Stimulated activated CD4-positive, alpha-beta T cell treated with anti-CD3 and anti-CD28 coated beads, Interleukin-12 subunit alpha, Interleukin-12 subunit beta, amount 100 ng/mL, for 48 hours (primary cell): ENCODE data around the gene UNC93A.
"Not testable (repeated sequence)": the region's sequence is repeated elsewhere in the genome, so short reads cannot be mapped to it uniquely, and the experiment has no call there.

Source experiments
- DNase-seq, 3 donors: peaks; one replicate each; pipeline ENCODE4 v3.0.0-alpha.2; 2020; ENCODE audit warnings: low read depth in 2 of 3, low spot score in 1 of 3

Gene UNC93A

DNA sequence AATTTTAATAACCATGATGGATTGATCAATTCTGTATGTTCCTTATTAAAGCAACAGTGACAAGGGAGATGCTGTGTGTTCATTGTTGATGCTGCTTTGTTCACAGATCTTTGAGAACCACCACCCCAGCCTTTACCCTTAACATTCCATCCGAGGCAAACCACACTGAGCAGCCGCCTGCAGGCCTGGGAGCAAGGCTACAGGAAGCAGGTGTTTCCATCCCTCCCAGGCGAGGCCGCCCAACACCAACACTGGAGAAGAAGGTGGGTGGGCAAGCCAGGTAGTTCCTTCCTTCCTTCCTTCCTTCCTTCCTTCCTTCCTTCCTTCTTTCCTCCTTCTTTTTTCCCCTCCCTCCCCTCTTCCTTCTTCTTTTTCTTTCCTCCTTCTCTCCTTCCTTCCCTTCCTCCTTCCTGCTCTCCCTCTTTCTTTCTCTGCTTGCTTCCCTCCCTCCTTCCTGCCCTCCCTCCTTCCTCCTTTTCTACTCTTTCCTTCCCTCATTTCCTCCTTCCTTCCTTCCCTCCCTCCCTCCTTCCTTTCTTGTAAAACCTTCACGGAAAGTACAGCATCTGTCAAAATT, 47.5 kb downstream of the UNC93A start:
- no peak for DNase-seq

- DNase-seq: no peak
These were observed 50.0 kb downstream of the UNC93A start for GRCh38 chr6:167341038-167341583.

- no peak for DNase-seq
These were observed 50.8 kb downstream of the UNC93A start for GRCh38 chr6:167341665-167342655.

- no peak for DNase-seq
These were observed 51.9 kb downstream of the UNC93A start for GRCh38 chr6:167342879-167343610.

DNA sequence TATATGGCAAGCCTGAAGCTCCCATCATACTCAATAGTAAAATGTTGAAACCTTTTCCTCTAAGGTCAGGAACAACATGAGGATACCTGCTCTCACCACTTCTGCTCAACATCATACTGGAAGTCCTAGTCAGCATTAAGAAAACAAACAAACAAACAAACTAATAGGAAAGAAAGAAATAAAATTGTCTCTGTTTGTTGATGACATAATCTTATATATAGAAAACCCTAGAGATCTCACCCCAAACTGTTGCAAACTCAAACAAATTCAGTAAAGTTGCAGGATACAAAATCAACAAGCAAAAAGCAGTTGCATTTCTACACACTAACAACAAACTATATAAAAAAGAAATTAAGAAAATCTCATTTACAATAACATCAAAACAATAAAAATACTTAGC, 54.2 kb downstream of the UNC93A start:
- DNase-seq: no peak

GRCh38 chr6:167345960-167346359, 54.8 kb downstream of the UNC93A start:
- DNase-seq: no peak

- DNase-seq: no peak
These were observed 56.1 kb downstream of the UNC93A start for GRCh38 chr6:167347226-167347625.

DNA sequence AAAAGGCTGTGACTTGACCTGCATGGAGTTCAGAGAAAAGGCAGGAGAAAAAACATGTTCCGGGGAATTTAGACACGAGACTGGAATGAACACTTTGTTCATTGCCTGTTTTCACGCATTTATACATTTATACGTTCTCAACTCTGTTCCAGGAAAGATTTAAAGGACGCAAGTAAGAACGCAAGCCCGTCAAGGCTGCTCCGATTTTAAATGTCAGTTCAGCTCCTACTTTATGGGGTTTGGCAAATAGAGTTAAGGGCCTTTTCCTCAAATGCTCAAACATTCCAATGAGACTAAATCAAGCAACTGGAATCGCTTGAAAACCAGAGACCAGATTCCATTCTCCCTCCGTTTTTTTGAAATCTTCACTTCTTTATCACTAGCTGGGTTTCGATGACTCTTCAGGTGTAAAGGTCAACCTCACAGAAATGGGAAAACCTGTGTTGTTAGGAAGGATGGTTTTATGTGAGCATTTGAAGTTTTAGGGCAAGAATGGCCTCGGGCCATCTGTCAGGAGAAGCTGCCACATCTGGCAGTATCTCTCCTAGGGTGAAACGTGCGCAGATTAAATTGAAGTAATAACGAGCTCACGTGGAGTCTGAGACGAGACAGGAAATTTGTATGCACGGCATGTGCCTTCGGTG, 58.6 kb downstream of the UNC93A start:
- no peak for DNase-seq

DNA sequence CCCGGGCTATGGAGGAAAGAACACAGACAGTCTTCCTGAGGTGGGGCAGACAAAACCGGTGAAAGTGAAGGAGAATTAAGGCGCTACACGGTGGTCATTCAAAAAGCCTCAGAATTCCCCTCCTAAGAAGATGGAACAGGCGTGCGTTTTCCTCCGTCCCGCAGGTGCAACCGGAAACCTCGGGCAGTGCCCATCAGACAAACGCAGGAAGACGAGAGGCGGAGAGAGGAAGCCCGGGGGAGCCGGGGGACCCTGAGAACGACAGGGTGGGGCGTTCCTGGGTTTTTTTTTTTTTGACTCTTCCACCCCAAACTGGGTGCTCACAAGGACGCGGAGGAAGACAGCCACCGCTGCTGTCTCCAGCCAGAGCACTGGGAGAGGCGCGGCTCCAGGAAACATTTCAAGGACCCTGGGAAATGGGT, 59.2 kb downstream of the UNC93A start:
- DNase-seq: no peak

GRCh38 chr6:167350731-167351655, 59.9 kb downstream of the UNC93A start:
- DNase-seq: peak; percentile 83 to 90 (median 85)

DNA sequence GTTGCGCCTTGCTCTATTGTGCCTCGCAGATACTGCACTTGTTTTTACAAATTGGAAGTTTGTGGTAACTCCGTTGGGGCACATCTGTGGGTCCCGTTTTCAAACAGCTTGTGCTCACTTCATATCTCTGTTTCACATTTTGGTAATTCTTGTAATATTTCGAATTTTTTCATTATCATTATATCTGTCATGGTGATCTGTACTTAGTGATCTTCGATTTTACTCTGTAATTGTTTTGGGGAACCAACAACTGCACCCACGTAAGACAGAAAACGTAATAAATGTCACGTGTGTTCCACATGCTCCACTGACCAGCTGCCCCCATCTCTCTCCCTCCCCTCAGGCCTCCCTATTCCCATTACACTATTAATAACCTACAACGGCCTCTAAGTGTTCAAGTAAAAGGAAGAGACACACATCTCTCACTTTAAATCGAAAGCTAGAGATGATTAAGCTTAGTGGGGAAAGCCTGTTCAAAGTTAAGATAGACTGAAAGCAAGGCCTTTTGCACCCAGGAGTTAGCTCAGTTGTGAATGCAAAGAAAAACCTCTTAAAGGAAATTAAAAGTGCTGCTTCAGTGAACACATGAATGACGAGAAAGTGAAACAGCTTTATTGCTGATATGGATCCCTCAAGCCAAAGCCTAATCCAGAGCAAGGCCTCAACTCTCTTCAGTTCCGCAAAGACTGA, 60.7 kb downstream of the UNC93A start:
- DNase-seq: no peak

DNA sequence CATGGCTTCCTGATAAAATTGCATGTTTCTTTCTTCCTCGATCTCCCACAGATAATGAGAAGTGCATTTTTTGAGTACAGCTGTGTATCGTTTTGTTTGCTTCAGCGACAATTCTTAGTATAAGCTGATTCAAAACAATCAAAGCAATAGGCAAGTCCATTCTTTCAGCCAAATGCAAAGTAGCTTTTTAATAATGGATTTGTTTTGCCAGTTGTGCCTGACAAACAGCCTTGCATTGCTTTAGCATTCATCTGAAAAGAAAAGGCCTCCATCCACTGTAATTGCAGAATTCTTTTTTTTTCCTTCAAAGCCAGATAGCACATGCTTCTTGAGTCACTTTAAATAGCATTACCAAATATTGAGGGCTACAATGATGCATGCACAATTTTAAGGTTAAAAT, 65.8 kb downstream of the UNC93A start:
- no peak for DNase-seq

- not testable (repeated sequence) for DNase-seq
These were observed 67.3 kb downstream of the UNC93A start for GRCh38 chr6:167358394-167358793.

DNA sequence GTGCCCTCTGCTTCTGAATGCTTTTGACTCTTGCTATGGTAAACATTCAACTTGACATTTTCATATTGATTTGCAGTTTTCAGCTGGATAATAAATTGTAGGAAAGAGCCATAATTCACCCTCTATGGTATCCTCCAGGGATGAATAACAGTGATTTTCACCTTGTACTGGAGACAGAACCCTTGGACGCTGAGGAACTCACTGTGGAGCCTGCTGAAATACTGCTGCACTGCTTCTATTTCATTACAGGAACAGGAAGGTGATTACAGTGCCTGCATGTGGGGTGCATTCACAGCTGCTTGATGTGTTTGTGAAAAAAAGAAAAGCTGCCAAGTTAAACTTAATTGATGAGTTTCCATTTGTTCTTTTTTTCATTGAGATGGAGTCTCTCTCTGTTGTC, 70.1 kb downstream of the UNC93A start:
- not testable (repeated sequence) for DNase-seq
